Right ventricle myocardium inferior (tissue), 1 donor: Measurements from ENCODE around the gene UBE2L3. TPM values are rescaled to one million over a fixed set of nuclear protein-coding genes. Genes with fewer than 3 reads are reported as not detected.

Experiments
- ATAC-seq: fragments of 200-7000 bp; cut with Tn5 transposase; one replicate; pipeline ENCODE4 v1.9.1; 2020; ENCODE audit warnings: mild to moderate bottlenecking, moderate library complexity
- DNase-seq: peaks from one replicate; pipeline ENCODE4 v3.0.0; 2021; ENCODE audit errors: missing footprints
- intact Hi-C: fragments of 100-400 bp; cut with DNase I; formaldehyde crosslinking; loops from one replicate; pipeline ENCODE4 v1.11.0; 2022
- microRNA-seq: library from miRNA; unstranded; fragments of <30 nt; microRNA quantifications from one replicate; pipeline ENCODE4 v1.2.0, GENCODE V29; 2020
- total RNA-seq: library from RNA; stranded (reverse); fragmentation: NEBNext Ultra II Directional; extraction: Animal tissue kit (Norgen Biotek cat#: 25700); gene quantifications from one replicate; pipeline ENCODE4 v1.2.1, GENCODE V29; 2021
- donor health status: DM: no; HTN: yes; CAD: no; lungs with severe emphysema.

The UBE2L3 gene
- total RNA-seq, 1 donor from 2014 or later = 51.0 TPM

DNA sequence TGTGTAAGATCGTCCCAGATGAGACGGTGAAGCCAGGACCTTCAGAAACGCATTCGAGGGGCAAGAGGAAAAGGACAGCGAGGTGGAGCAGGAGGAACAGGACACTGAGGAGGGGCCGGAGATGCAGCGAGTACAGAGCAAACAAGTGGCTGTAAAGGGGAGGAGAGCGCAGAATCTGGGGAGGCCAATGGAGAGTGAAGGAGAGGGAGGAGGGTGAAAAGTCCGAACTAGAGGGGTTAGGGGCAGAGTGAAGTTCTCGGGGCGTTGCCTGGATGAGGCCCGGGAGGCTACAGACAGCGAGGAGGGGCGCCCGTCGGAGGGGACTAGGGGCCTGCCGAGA lies 89.5 kb downstream of the UBE2L3 start:
- ATAC-seq (peak; percentile 3), DNase-seq (no peak)
- intact Hi-C loops = no loop called here

DNA sequence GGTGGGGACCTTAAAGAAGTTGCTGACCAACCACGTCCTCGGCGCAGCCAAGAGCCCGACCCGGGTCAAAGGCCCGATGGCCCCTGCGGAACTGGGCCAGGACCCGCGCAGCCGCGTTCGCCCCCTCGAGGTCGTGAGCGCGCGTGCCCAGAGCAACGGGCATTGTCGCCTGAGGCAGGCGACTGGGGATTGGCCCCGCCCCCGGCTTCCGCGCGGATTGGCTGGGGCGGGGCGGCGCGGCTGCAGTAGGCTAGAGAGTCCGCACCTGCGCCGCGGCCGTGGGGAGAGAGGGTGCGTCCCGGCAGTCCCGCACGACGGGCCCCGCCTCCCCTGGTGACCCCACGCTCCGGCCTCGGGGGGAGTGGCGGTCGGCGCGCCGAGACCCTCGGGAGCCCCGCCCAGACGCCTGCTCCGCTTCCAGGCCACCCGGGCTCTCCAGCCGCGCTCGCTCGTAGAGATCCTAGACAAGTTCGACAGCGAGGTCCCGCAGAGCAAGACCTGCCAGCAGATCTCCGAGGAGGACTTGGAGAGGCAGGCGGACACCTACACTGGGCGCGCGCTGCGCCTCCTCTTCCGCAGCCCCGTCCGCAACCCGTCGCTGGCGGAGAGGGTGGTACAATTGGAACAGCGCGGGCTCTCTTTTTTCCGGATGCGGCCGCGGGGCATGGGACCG lies 90.0 kb downstream of the UBE2L3 start:
- peak; percentile 86 for ATAC-seq
- intact Hi-C loops = no loop called here
- peak; percentile 92 for DNase-seq

DNA sequence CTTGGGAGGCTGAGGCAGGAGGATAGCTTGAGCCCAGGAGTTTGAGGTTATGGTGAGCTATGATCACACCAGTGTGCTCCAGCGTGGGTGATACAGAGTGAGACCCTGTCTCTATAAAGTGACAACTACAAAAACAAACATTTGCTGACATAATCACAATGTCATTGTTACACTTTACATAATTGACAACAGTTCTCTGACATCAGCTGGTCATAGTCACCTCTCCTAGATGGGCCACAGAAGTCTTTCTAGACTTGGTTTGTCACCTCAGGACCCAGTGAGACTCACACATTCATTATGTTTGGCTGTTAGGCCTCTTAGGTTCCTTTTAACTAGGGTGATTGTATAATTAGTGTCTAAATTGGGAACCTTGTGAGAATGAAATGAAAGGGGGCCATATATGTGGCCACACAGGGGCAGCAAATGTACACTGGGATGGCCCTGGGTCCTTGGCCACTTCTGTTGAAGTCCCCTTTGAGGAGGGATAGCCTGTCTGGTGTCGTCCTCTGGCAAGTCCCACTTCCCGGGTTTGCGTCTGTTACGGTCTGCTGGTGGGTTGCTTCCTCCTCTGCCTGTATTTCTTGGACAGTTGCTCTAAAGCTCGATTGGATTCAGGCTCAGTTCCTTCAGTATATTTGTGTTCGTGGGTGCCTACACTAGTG lies 92.5 kb downstream of the UBE2L3 start:
- no peak for DNase-seq
- intact Hi-C loops = no loop called here
- no peak for ATAC-seq

DNA sequence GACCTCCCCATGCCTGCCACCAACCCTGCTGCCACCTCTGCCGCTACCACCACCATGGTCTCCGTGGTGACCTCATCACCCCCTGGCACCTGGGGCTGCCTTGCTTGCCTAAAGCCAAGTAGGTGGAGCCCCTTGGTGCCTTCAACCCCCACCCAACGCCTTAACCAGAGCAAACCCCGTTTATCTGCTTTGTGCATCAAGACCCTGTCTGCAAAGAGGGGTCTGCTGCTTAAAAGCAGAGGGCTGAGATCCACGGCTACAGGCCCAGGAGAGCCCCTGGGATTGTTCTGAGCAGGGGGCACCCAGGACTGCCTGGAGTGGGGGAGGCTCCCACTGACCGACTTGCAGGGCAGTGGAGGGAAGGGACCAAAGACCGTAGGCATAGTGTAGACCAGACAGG lies 93.4 kb downstream of the UBE2L3 start:
- intact Hi-C loops = no loop called here

DNA sequence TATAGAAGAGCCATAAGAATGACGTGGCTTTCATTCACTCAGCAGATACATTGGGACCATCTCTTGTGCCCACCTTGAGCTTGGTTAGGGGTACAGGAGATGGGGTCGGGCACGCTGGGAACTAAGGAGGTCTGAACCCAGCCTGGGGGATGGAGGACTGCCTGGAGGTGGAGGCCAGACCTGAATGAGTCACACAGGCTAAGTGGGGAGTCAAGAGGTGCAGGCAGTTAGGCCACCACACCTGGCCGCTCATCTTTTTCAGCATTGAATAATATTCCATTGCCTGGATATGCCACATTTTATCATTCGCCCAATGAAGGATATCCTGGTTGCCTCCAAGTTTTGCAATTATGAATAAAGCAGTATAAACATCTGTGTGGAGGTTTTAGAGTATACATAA lies 94.5 kb downstream of the UBE2L3 start:
- ATAC-seq = no peak
- intact Hi-C loops = no loop called here
- DNase-seq = no peak

More for the DNA sequence above, 93.4 kb downstream of the UBE2L3 start:
- no peak for ATAC-seq
- no peak for DNase-seq

DNA sequence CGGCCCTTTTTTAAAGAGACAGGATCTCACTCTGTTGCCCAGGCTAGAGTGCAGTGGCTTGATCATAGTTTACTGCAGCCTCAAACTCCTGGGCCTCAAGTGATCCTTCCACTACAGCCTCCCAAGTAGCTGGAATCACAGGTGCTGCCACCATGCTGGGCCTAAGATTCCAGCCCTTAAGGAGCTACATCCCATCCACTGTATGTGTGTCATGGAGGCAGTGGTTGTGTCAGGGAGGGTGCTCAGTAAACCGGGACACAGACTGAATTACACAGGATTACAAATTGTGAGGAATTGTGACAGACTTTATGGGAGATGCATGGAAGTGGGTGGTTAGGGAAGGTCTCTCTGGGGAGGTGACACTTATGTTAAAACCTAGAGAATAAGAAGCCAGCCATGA lies 96.2 kb downstream of the UBE2L3 start:
- ATAC-seq = no peak
- intact Hi-C loops = no loop called here

DNA sequence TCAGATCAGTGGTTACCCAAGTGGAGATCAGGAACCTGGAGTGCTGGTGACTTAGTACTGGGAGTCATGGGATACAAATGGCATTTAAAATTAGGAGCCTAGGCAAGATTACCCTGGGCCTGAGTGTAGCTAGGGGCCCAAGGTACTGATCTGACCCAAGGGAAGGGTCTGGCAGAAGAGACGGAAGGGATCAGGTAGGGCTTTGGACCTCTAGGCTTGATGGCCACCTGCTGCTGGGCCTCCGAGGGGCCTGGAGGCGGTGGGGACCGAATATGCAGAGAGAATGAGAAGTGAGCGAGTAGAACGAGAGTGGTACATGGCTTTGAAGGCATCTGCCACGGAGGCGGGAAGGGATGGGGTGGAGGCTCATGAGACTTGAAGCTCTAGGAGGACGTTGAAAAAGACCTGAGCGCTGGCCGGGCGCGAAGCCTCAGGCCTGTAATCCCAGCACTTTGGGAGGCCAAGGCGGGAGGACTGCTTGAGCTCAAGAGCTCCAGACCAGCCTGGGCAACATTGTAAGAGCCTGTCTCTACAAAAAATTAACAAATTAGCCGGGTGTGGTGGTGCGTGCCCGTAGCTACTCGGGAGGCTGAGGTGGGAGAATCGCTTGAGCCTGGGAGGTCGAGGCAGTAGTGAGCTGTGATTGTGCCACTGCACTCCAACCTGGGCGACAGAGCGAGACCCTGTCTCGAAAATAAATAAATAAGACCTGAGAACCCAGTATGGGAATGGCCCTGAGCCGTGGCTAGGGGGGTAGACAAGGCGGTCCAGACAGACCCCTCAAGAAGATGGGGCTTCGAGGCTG lies 97.7 kb downstream of the UBE2L3 start:
- no peak for ATAC-seq
- intact Hi-C loops = no loop called here

More for the DNA sequence above, 96.2 kb downstream of the UBE2L3 start:
- no peak for DNase-seq

DNA sequence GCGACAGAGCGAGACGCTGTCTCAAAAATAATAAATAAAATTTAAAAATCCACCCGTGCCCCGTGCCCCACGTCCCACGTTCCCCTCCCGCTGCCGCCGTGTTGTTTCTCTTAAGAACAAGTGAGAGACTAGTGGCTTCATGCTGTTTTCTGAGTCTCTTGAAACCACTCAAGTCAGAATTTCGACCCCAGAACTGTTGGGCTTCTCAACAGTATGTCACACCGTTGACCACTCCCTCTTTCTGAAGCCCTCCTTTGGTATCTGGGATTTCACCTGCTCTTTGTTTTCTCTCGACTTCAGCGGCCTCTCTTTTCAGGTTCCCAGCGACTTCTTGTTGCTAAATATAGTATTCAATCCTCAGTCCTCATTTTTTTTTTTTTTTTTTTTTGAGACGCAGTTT lies 99.3 kb downstream of the UBE2L3 start:
- DNase-seq (no peak), ATAC-seq (no peak)
- intact Hi-C loops = no loop called here

More for the DNA sequence above, 97.7 kb downstream of the UBE2L3 start:
- DNase-seq = no peak

DNA sequence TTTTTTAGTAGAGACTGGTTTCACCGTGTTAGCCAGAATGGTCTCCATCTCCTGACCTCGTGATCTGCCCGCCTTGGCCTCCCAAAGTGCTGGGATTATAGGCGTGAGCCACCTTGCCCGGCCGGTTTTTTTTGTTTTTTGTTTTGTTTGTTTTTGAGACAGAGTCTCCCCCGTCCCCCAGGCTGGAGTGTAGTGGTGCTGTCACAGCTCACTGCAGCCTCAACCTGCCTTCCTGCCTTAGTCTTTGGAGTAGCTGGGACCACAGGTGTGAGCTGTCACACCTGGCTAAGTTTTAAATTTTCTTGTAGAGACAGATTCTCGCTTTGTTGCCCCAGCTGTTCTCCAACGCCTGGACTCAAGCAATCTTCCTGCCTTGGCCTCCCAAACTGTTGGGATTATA lies 101.5 kb downstream of the UBE2L3 start:
- intact Hi-C loops = no loop called here

DNA sequence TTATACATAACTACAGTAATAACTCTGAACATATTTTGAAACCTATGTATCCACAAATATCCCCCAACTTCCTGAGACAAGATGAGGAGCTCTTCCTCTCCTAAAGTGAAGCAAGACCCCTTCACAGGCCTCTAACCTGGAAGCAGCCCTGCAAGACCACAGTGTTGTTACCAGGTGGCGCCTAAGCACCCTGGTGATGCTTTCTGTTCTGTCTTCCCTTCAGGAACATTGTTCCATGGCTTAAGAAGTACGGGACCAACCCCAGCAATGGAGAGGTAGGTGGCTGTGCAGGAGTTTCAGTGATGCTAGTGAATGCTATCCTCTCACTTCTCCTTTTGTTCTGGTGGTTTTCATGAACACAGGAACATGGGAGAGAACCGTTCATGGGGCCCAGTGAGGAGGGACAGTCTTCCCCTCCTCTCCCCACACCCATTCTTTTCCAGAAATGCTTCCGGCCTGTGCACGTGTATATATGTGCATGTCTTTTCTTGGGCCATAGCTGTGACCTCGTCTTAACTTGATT lies 104.7 kb downstream of the UBE2L3 start:
- intact Hi-C loops = no loop called here
- DNase-seq (no peak), ATAC-seq (no peak)

More for the DNA sequence above, 101.5 kb downstream of the UBE2L3 start:
- DNase-seq (no peak), ATAC-seq (no peak)

Small RNAs within 50 kb of the gene (microRNA-seq; reads per million reads assigned to microRNA genes)
- 231 reads per million, percentile 62 among the genes with 10 or more reads in this experiment for gene MIR130B
- 6.1 reads per million, percentile 15 among the genes with 10 or more reads in this experiment for gene MIR301B

Other genes with a start within 250 kb of the UBE2L3 start
- gene RIMBP3B, start 184.0 kb upstream of the UBE2L3 start, total RNA-seq = 0.08 TPM
- 1.4 TPM for gene HIC2, start 150.3 kb upstream of the UBE2L3 start, total RNA-seq
- 1.2 TPM for gene TMEM191C, start 100.3 kb upstream of the UBE2L3 start, total RNA-seq
- not detected for gene RIMBP3C, start 16.3 kb upstream of the UBE2L3 start, total RNA-seq
- gene YDJC, start 62.3 kb downstream of the UBE2L3 start, total RNA-seq = 5.4 TPM
- gene CCDC116, start 65.0 kb downstream of the UBE2L3 start, total RNA-seq = 0.16 TPM
- gene SDF2L1, start 74.6 kb downstream of the UBE2L3 start, total RNA-seq = 20.7 TPM
- gene PPIL2, start 98.3 kb downstream of the UBE2L3 start, total RNA-seq = 24.5 TPM
- 4.4 TPM for gene YPEL1, start 168.1 kb downstream of the UBE2L3 start, total RNA-seq